Activated CD4-positive, alpha-beta T cell treated with anti-CD3 and anti-CD28 coated beads, Interleukin-2, Interleukin-4, amounts not matched to agents 100 ng/mL and 50 ng/mL, durations not matched to agents 16 hours and 8 hours (primary cell): ENCODE results near the gene ARHGEF10L.

ENCODE experiments used
- DNase-seq: peaks from one replicate; pipeline ENCODE4 v3.0.0-alpha.2; 2020; ENCODE audit warnings: low spot score

Gene ARHGEF10L

GRCh38 chr1:17594026-17594425 lies 54.5 kb downstream of the ARHGEF10L start:
- no peak for DNase-seq

- no peak for DNase-seq
Measured at GRCh38 chr1:17594690-17595601, 55.4 kb downstream of the ARHGEF10L start.

GRCh38 chr1:17595602-17595925 lies 56.1 kb downstream of the ARHGEF10L start:
- DNase-seq, result no peak

GRCh38 chr1:17596186-17596585 lies 56.7 kb downstream of the ARHGEF10L start:
- DNase-seq, result no peak

DNA sequence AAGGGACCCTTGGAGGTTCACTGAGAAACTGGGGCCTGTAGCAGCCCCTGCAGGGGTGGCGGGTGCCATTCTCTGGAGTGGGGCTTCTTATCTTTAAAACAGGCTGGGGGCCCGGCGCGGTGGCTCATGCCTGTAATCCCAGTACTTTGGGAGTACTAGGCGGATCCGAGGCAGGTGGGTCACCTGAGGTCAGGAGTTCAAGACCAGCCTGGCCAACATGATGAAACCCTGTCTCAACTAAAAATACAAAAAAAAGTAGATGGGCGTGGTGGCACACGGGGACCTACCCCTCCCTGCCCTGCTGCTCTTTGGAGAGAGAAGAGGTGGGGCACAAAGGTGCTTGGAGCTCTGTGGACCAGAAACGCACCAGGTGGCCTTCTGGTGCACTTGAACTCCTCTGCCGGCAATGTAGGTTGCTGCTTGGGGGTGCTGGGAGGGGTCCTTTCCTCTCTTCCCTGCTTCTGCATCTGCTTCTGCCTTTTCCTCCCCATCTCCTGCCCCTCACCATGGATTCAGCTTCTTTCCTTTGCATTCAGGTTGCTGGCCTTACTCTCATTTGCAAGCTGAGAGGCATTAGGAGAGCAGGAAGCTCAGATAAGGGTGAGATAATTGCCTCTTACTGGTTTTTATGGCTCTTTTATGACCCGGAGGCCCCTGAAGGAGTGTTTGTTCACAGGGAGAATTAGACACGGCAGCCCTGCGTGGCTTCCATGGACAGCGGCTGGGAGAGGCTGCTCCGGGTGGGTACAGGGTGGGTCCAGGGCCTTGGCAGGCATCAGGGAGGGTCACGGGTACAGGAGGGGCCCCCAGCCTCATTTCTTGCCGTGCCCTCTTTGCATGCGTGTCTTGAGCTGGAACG lies 57.4 kb downstream of the ARHGEF10L start:
- no peak for DNase-seq

DNA sequence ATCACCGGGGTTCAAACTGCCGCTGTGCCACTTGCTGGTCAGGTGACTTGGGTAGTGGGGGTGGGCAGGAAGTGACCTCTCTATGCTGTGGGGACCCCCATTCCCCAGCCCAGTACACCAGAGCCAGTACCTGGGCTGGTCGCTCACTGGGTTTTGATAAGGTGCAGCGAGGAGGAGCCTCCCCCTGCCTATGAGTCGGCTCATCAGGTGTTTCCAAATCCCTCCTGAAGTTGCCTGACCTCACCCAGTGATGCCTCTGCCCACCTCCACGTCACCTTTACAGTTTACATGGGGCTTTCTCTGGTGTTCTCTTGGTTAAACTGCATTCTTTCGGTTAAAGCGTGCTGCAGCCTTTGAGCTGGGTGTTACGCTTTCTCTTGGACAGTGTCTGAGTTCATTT lies 58.2 kb downstream of the ARHGEF10L start:
- DNase-seq, result no peak

DNA sequence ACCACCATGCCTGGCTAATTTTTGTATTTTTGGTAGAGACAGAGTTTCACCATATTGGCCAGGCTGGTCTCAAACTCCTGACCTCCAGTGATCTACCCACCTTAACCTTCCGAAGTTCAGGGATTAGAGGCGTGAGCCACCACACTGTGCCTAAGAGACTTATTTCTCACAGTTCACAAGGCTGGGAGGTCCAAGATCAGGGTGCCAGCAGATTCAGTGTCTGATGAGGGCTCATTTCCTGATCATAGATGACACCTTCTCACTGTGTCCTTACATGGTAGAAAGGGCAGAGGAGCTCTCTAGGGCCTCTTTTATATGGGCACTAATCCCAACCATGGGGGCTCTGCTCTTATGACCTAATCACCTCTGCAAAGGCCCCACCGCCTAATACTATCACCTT lies 58.8 kb downstream of the ARHGEF10L start:
- DNase-seq, result no peak

DNA sequence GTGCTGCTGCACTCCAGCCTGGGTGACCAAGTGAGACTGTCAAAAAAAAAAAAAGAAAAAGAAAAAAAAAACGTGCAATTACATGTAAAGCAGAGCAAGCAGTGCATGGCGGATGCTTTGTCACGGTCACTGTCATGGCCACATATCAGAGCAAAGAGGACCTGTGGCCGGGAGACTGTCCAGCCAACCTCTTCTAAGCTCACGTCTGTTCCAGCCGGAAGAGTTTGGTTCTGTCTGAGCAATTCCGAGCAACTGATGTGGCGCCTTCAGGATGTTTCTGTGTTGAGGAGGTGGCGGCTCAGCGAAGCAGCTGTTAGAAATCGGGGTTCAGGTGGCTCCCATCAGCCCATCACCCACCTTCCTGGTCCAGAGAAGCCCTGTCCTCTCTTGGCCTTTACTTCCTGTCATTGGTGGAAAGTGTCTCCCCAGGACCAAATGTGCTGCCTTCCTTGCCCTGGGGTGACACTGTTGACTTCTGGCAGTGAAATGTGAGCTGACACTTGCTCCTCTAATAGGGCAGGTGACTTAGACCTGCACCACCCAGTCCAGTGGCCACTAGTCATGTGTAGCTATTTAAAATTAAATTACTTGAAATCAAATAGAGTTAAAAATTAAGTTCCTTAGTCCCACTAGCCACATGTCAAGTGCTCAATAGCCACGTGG lies 59.9 kb downstream of the ARHGEF10L start:
- no peak for DNase-seq

DNA sequence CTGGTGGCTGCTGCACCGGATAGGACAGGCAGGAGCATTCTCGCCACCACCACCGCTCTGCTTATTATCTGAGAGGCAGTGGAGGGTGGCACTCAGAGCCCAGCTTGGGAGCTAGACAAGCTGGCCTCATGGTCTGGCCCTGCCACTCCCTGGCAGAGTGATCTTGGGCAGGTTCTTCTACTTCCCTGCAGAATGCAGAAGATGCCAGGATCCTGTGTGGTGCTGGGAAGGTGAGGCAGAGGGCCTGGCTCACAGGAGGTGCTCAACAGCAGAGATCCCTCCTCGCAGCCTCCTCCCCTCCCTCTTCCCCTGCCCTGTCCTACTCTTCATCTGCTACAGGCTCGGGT lies 60.4 kb downstream of the ARHGEF10L start:
- no peak for DNase-seq

DNA sequence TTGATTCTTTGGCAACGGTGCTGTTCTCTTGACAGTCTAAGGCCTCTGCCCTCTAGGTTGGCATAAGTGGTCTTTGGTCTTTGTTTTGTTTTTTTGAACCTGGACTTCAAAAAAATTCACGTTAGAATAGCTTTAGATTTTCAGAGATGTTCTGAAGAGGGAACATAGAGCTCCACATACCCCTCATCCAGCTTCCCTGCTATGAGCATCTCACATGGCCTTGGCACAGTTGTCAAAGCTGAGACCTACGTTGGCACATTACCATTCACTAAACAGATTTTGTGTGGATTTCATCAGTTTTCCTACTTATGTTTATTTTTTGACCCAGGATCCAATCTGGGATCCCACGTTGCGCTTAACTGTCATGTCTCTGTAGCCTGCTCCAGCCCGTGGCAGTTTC lies 60.8 kb downstream of the ARHGEF10L start:
- no peak for DNase-seq

DNA sequence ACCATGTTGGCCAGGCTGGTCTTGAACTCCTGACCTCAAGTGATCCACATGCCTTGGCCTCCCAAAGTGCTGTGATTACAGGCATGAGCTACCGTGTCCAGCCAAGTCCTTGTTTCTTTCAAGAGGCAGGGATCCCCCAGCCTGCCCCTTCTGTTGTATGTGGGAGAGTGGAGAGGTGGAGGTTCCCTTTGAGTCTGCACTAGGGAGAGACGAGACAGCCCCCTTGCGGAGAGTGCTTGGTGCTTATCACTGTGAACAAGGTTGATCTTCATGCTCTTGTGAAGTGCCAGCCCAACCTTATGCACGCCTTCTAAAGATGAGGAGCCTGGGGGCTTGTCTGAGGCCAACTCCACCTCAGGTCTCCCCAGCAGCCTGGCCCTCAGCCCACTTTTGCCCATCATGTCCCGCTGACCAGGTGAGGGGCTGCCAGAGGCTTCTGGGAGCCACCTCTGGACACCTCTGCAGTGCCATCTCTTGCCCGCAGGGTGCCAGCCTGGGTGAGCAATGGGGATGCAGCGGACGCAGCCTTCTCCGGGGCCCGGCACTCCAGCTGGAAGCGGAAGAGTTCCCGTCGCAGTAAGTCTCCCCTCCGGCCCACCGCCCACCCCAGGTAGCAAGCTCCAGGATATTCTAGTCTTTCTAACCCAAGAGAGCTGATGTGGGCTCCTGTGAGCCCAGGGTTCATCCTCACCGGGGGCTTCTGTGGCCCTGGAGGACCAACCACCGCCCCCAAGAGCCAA lies 62.3 kb downstream of the ARHGEF10L start:
- no peak for DNase-seq

DNA sequence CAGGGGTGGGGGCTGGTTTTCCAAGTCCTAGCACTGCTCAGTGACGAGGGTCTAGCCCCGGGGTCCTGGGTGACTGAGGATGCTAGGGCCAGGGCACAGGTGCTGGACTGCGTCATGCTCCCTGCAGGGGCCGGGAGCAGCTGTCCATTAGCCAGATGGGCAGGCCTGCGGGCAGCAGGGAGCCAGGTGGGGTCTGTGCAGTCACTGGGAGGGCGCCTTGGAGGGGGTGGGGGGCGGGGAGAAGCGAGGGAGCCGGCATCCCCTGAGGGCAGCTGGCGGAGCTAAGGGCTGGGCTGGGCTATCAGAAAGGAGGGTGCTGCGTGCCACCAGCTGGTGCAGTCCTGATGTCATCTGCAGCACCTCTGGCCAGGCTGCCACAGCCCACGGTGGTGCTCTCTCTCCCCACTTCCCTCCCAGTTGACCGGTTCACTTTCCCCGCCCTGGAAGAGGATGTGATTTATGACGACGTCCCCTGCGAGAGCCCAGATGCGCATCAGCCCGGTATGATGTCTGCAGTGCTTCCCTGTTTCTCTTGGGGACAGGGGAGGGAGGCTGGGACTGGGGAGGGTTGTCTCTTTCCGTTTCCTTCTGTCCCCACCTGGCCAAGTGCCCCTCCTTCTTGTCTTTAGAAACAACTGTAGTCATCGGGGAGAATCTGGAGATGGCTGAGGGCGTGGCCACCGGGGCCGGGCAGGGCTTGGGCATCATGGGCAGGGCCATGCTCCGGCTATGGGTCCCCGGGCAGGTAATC lies 63.8 kb downstream of the ARHGEF10L start:
- DNase-seq, result no peak

DNA sequence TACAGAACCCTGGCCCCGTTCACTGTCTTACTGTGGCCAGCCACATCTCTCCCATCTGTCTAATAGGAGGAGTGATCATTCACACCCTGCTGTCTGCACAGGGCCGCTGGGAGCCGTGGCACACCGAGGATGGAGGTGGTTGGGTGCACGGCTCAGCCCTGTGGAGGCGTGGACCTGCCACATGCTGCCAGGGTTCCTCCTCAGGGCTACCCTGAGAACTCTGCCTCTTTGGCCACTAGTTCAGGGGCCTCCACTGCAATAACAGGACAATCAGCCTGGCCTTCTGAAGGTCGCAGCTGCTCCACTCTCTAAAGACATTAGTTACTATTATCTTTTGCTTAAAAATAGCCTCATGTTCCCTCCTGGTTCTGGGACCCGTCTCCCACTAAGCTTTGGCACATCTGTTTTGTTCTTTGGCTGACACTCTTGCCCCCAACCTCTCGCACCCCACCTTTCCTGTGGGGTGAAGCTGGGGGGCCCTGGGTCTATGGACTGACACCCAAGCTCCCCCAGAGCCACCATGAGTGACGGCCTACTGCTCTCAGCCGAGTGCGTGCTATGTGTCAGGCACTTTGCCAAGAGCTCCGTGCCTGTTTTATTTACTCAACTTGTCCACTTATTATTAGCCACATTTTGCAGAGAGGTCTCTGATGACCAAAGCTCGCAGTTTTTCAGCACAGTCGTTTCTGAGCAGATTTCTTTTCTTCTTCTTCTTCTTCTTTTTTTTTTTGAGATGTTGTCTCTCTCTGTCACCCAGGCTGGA lies 66.3 kb downstream of the ARHGEF10L start:
- no peak for DNase-seq

GRCh38 chr1:17606826-17607440 lies 67.4 kb downstream of the ARHGEF10L start:
- DNase-seq, result peak; percentile 54

GRCh38 chr1:17607644-17608581 lies 68.4 kb downstream of the ARHGEF10L start:
- DNase-seq, result no peak

GRCh38 chr1:17609529-17609928 lies 70.0 kb downstream of the ARHGEF10L start:
- DNase-seq, result no peak

DNA sequence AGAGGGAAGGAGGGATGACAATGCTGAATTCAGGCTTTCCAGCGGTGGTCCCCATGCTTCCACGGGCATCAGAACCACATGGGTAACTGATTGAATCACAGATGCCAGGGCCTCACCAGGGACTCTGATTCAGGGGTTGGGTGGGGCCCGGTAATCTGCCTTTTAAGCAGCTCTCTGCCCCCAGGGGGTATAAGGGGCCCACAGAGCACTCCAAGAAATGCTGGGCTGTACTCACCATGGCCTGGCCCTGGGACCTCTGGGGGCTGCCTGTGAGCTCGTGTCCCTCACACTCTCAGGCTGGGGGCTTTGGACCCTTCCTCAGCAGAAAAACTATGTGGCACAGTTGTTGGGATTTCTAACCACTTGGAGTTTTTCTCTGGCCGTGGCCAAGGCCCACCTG lies 70.6 kb downstream of the ARHGEF10L start:
- DNase-seq, result no peak

DNA sequence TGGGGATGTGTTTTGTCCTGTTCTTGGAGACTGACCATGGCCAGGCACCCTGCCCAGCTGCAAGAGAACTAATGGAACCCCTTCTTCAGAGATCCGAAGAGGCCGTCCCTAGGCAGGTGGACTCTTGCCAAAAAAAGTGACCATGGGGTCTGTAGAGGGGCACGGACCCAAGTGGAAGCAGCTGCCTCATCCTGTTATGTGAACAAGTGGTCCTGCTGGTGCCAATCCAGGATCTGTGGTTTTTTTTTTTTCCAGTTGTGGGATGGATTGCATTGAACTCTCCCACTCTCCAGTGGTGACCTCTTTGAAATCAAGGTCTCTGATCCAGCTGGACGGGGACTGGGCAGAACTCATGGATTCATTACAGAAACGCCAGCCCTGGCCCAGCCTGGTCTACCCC lies 71.2 kb downstream of the ARHGEF10L start:
- no peak for DNase-seq

GRCh38 chr1:17611991-17612390 lies 72.5 kb downstream of the ARHGEF10L start:
- no peak for DNase-seq
